H7 (cell line): Measurements from ENCODE around the gene CXCR5. TPM values are rescaled to one million over a fixed set of nuclear protein-coding genes. Genes with fewer than 3 reads are reported as not detected.
A peak's percentile ranks its signal among the peaks of the same experiment; 100 is the strongest.
"Not testable (repeated sequence)": the region's sequence is repeated elsewhere in the genome, so short reads cannot be mapped to it uniquely, and the experiment has no call there.

ENCODE experiments used
- DNase-seq: peaks from one replicate; pipeline ENCODE4 v3.0.0; 2012
- H3K27me3 ChIP-seq: 2 replicates; pipeline ENCODE4 v1.6.0; 2011; ENCODE audit warnings: mild to moderate bottlenecking, low read length; ENCODE audit not compliant: control insufficient read depth, insufficient read depth
- H3K36me3 ChIP-seq: replicated peaks from 2 replicates; pipeline ENCODE4 v1.5.1; 2011; ENCODE audit warnings: low read length; ENCODE audit not compliant: control insufficient read depth, insufficient read depth
- H3K4me3 ChIP-seq: 2 replicates; pipeline ENCODE4 v1.5.1; 2011; ENCODE audit warnings: low read depth, mild to moderate bottlenecking, control low read depth, low read length, moderate library complexity; ENCODE audit not compliant: insufficient read depth
- total RNA-seq: library from RNA; depleted of rRNA; stranded (reverse); fragments of >200 nt; shearing (Covaris generic); gene quantifications from 2 replicates; pipeline ENCODE4 v1.2.3, GENCODE V29; 2014; rRNA removed

The CXCR5 gene, protein sequence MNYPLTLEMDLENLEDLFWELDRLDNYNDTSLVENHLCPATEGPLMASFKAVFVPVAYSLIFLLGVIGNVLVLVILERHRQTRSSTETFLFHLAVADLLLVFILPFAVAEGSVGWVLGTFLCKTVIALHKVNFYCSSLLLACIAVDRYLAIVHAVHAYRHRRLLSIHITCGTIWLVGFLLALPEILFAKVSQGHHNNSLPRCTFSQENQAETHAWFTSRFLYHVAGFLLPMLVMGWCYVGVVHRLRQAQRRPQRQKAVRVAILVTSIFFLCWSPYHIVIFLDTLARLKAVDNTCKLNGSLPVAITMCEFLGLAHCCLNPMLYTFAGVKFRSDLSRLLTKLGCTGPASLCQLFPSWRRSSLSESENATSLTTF
- 0.04 TPM in 1 of 2 replicates, not detected in the other for total RNA-seq

DNA sequence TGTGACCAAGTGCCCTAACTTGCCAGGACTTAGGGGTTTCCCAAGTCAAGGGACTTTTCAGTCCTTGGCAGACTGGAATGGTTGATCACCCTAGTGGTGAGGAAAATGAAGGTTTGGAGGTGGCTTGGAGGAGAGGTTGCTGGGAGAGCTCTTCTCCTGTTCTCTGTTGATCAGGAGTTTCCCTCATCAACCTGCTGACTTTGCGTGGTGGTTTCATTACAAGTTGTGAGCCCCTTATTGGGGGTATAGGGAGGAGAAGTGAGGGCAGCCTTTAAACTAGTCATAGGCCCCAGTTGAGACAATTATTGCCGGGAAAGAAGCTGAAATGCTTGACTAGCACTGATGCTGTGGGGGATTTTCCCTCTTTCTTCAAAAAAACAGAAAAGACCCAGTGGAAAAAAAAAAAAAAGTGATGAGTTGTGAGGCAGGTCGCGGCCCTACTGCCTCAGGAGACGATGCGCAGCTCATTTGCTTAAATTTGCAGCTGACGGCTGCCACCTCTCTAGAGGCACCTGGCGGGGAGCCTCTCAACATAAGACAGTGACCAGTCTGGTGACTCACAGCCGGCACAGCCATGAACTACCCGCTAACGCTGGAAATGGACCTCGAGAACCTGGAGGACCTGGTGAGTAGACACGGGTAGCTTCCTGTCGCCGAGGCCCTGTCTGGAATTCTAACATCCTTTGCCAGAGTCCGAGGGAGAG is at the start of gene CXCR5:
Gene CXCR5, plus strand, starts transcription at position 525 of the 704 bp plus-strand sequence. Its CDS starts 50 bp downstream, at position 575.
- DNase-seq, result peak; percentile 52
- Histone ChIP-seq H3K4me3 (no peak within 1 kb of the TSS), H3K27me3 (no peaks in the 10 kb centered on the region; the same call in 1 of the 2 replicates), H3K36me3 (no peaks in the 10 kb centered on the region)

DNA sequence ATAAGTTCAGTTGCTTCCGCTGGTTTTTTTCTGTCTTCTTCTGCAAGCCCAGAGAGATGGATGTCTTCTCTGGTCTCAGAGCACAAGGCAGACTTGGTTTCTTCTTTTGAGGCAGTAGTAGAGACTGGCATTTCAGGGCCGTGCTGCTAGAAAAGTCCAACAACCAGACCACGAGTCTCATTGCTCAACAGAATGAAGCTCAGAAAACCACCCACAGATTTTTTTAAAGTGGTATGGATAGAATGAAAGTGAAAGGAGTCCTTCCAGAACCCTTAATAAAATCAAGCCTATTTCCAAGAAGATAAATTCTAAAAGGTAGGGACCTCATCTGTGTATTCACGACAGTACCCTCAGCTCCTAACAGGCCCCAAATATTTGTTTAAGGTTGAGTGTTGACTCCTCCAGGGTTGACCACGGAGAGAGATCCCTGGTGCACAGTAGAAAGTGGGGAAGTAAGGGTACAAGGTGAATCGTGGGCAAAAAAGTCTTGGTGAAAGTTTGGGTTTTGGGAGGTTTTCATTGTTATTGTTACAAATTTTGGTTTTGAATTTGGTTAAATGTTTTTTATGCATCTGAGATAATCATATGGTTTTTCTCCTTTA is 49.2 kb upstream of the CXCR5 start:
- Histone ChIP-seq H3K36me3 (no peaks in the 10 kb centered on the region), H3K4me3 (no peak overlapping the region), H3K27me3 (no peaks in the 10 kb centered on the region)
- DNase-seq, result no peak

DNA sequence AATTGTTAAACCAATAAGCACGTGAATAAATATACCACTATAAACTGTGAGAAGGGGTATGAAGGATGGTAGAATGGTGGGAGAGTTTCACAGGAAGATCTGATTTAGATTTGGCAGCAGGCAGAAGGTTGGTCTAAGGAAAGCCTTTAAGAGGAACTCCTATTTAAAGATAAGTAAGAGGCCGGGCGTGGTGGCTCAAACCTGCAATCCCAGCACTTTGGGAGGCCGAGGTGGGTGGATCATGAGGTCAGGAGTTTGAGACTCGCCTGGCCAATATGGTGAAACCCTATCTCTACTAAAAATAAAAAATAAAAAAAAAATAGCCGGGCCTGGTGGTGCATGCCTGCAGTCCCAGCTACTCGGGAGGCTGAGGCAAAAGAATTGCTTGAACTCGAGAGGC is 45.8 kb upstream of the CXCR5 start:
- no peak for DNase-seq
- H3K4me3 ChIP-seq, result no peak overlapping the region
- H3K27me3 ChIP-seq, result no peaks in the 10 kb centered on the region
- H3K36me3 ChIP-seq, result no peaks in the 10 kb centered on the region

- H3K4me3 ChIP-seq, result no peak overlapping the region
- H3K36me3 ChIP-seq, result no peaks in the 10 kb centered on the region
- H3K27me3 ChIP-seq, result no peaks in the 10 kb centered on the region
- no peak for DNase-seq
Measured at GRCh38 chr11:118838905-118839553, 44.7 kb upstream of the CXCR5 start.

- Histone ChIP-seq H3K36me3 (no peaks in the 10 kb centered on the region), H3K27me3 (no peaks in the 10 kb centered on the region), H3K4me3 (no peak overlapping the region)
- DNase-seq, result no peak
Measured at GRCh38 chr11:118841469-118842242, 42.0 kb upstream of the CXCR5 start.

GRCh38 chr11:118842369-118842768 is 41.3 kb upstream of the CXCR5 start:
- H3K36me3 ChIP-seq, result no peaks in the 10 kb centered on the region
- H3K27me3 ChIP-seq, result no peaks in the 10 kb centered on the region
- H3K4me3 ChIP-seq, result no peak overlapping the region
- no peak for DNase-seq

DNA sequence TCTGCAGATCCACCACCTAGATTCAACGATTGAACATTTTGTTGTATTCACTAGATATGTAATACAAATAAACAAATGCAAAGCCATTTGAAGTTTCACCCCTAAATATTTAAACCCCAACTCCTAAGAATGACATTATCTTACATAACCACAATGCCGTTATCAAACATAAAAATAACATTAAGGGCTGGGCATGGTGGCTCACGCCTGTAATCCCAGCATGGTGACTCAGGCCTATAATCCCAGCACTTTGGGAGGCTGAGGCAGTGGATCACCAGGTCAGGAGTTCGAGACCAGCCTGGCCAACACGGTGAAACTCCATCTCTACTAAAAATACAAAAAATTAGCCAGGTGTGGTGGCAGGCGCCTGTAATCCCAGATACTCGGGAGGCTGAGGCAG is 40.8 kb upstream of the CXCR5 start:
- DNase-seq, H3K36me3 ChIP-seq, H3K27me3 ChIP-seq: not testable (repeated sequence)

DNA sequence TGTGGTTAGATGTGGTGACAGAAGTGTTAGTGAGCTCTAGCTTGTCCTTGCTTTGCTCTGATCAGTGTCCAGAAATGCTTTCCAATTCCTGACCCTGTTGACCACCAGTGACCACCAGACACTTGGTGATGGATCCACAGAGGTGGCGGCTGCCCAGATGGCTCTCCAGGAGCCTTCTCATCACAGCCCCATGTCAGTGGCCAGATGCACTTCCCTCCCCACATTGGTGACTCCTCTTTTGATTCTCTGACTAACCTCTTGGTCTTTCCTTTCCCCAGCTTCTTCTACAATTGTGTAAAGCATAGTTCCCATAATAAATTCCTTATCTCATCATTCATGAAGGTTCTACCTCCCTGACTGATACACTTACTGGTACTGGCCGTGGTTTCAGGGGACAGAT is 40.1 kb upstream of the CXCR5 start:
- H3K27me3 ChIP-seq, result no peaks in the 10 kb centered on the region
- DNase-seq, result no peak
- H3K36me3 ChIP-seq, result no peaks in the 10 kb centered on the region
- H3K4me3 ChIP-seq, result no peak overlapping the region

More for the DNA sequence above, 40.8 kb upstream of the CXCR5 start:
- H3K4me3 ChIP-seq, result not testable (repeated sequence)

GRCh38 chr11:118845369-118845768 is 38.3 kb upstream of the CXCR5 start:
- Histone ChIP-seq H3K4me3 (no peak overlapping the region), H3K27me3 (no peaks in the 10 kb centered on the region), H3K36me3 (no peaks in the 10 kb centered on the region)
- DNase-seq, result no peak

- Histone ChIP-seq H3K27me3 (no peaks in the 10 kb centered on the region), H3K4me3 (no peak overlapping the region), H3K36me3 (no peaks in the 10 kb centered on the region)
- peak; percentile 75 for DNase-seq
Measured at GRCh38 chr11:118846181-118846935, 37.3 kb upstream of the CXCR5 start.

GRCh38 chr11:118849825-118850224 is 33.9 kb upstream of the CXCR5 start:
- Histone ChIP-seq H3K36me3 (no peaks in the 10 kb centered on the region), H3K27me3 (no peaks in the 10 kb centered on the region), H3K4me3 (no peak overlapping the region)
- no peak for DNase-seq

DNA sequence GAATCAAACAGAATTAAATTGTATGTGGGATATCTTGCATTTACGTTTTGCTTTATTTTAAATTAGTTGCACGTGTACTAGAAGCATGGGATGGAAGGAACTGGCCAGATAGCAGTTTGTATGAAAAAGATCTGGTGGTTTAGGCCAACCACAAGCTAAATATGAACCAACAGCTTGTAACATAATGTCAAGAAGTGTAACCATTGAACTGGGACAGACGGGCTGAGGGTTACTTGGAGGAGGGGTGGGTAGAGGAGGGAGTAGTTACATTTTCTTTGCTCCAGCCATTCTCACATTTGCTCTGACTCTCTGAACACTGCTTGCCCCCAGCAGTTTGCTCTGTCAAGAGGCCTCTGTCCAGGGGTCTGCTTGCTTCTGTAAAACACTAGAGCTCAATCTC is 31.7 kb upstream of the CXCR5 start:
- Histone ChIP-seq H3K36me3 (no peaks in the 10 kb centered on the region), H3K27me3 (no peaks in the 10 kb centered on the region), H3K4me3 (no peak overlapping the region)
- no peak for DNase-seq

GRCh38 chr11:118853678-118854077 is 30.0 kb upstream of the CXCR5 start:
- Histone ChIP-seq H3K36me3 (no peaks in the 10 kb centered on the region), H3K27me3 (no peaks in the 10 kb centered on the region), H3K4me3 (no peak overlapping the region)
- no peak for DNase-seq
